Endothelial cell of umbilical vein (primary cell): ENCODE results near the gene RMND1. TPM values are rescaled to one million over a fixed set of nuclear protein-coding genes. Genes with fewer than 3 reads are reported as not detected.

Source experiments
- BruUV-seq: library from RNA; stranded (reverse); fragments of 400-500 nt; replicated peaks from 2 replicates; lab custom pipeline; 2021; lab: Mats Ljungman, UMichigan
- CTCF ChIA-PET: fragments of 300-600, 350-600 bp; sonication (Branson Sonifier 250); formaldehyde crosslinking; loops from one replicate; lab custom pipeline; 2021; ENCODE audit warnings: antibody characterized with exemption, inconsistent platforms; lab: Charles Lee
- POLR2A ChIA-PET: fragments of 300-600, 350-600 bp; sonication (Branson Sonifier 250); formaldehyde crosslinking; loops from one replicate; lab custom pipeline; 2021; ENCODE audit warnings: antibody characterized with exemption, inconsistent platforms; lab: Charles Lee
- DNase-seq: peaks from one replicate; pipeline ENCODE4 v3.0.0-alpha.2; 2011; ENCODE audit warnings: low read depth, low spot score
- FAIRE-seq: peaks from 2 replicates; lab custom pipeline; 2011; peaks lifted over from hg19 to GRCh38; lab: Jason Lieb, UNC
- H2AFZ ChIP-seq: 2 replicates; pipeline ENCODE4 v1.6.0; 2012; ENCODE audit warnings: low read depth, low read length, control low read depth, inconsistent platforms
- H3K27ac ChIP-seq: 2 replicates; pipeline ENCODE4 v1.5.1; 2011; ENCODE audit warnings: low read depth, mild to moderate bottlenecking, control low read depth, low read length, moderate library complexity; ENCODE audit not compliant: insufficient read depth
- H3K27me3 ChIP-seq, 2 experiments: 2 replicates each; pipeline versions ENCODE4 v1.6.0 to v1.6.1; 2011; ENCODE audit warnings: low read length in 2 of 2, mixed read lengths in 1 of 2; ENCODE audit not compliant: control insufficient read depth in 2 of 2, insufficient read depth in 2 of 2
- H3K36me3 ChIP-seq, 2 experiments: 2 replicates in 1 of 2; 3 replicates in 1 of 2; pipeline ENCODE4 v1.5.1; 2011; ENCODE audit warnings: low read length in 2 of 2, mild to moderate bottlenecking in 1 of 2, moderate library complexity in 1 of 2; ENCODE audit not compliant: control insufficient read depth in 2 of 2, insufficient read depth in 2 of 2; ENCODE audit errors: extremely low read depth in 1 of 2
- H3K4me1 ChIP-seq: 3 replicates; pipeline ENCODE4 v1.5.1; 2011; ENCODE audit warnings: mild to moderate bottlenecking, low read length; ENCODE audit not compliant: control insufficient read depth, insufficient read depth; ENCODE audit errors: extremely low read depth
- H3K4me2 ChIP-seq: 2 replicates; pipeline ENCODE4 v1.6.1; 2011; ENCODE audit warnings: low read length, control low read depth, mixed read lengths; ENCODE audit not compliant: insufficient read depth
- H3K4me3 ChIP-seq, 3 experiments: fragments of 200-600 bp in 1 of 3; sonication (generic), shearing (Covaris generic) in 1 of 3; replicated peaks in 1 of 3; 2 replicates each; pipeline ENCODE4 v1.5.1; 2011 to 2016; ENCODE audit warnings: control low read depth in 3 of 3, low read length in 3 of 3, mild to moderate bottlenecking in 2 of 3, inconsistent platforms in 1 of 3, low read depth in 1 of 3, moderate library complexity in 1 of 3; ENCODE audit not compliant: insufficient read depth in 1 of 3
- H3K79me2 ChIP-seq: 2 replicates; pipeline ENCODE4 v1.6.0; 2012; ENCODE audit warnings: low read length, inconsistent platforms; ENCODE audit not compliant: control insufficient read depth, insufficient read depth
- H3K9ac ChIP-seq: replicated peaks from 2 replicates; pipeline ENCODE3; 2011; ENCODE audit warnings: low read length, control low read depth; ENCODE audit not compliant: insufficient read depth; ENCODE audit errors: extremely low read depth
- H3K9me1 ChIP-seq: replicated peaks from 3 replicates; pipeline ENCODE4 v1.6.0; 2011; ENCODE audit warnings: mild to moderate bottlenecking, low read length; ENCODE audit not compliant: control insufficient read depth, insufficient read depth; ENCODE audit errors: extremely low read depth
- H3K9me3 ChIP-seq: replicated peaks from 2 replicates; pipeline ENCODE4 v1.5.1; 2012; ENCODE audit warnings: low read length, inconsistent platforms; ENCODE audit not compliant: control insufficient read depth, insufficient read depth
- H4K20me1 ChIP-seq: replicated peaks from 2 replicates; pipeline ENCODE3; 2011; ENCODE audit warnings: mild to moderate bottlenecking, low read length; ENCODE audit not compliant: control insufficient read depth, insufficient read depth; ENCODE audit errors: extremely low read depth
- EZH2 ChIP-seq: IDR thresholded peaks from 2 replicates; pipeline ENCODE4 v1.6.1; 2012; ENCODE audit warnings: borderline replicate concordance, low read depth, mild to moderate bottlenecking, moderate library complexity, low read length, inconsistent platforms; ENCODE audit not compliant: severe bottlenecking
- FOS ChIP-seq: IDR thresholded peaks from 2 replicates; pipeline ENCODE4 v1.6.1; 2011; ENCODE audit warnings: mild to moderate bottlenecking, low read length, moderate library complexity, borderline replicate concordance; ENCODE audit not compliant: insufficient read depth
- GATA2 ChIP-seq: IDR thresholded peaks from 2 replicates; pipeline ENCODE4 v1.7.0; 2011; ENCODE audit warnings: low read depth, mild to moderate bottlenecking, moderate library complexity, mixed read lengths, low read length; ENCODE audit not compliant: insufficient read length, insufficient read depth
- JUN ChIP-seq: IDR thresholded peaks from 2 replicates; pipeline ENCODE4 v1.6.1; 2011; ENCODE audit warnings: borderline replicate concordance, low read depth; ENCODE audit not compliant: insufficient read length, insufficient read depth
- MAX ChIP-seq: IDR thresholded peaks from 2 replicates; pipeline ENCODE4 v1.6.1; 2011; ENCODE audit not compliant: insufficient read depth, insufficient read length
- MYC ChIP-seq: IDR thresholded peaks from one replicate; pipeline ENCODE4 v1.6.1; 2011; ENCODE audit warnings: mild to moderate bottlenecking, low read depth, low read length
- POLR2A ChIP-seq: IDR thresholded peaks from 2 replicates; pipeline ENCODE4 v1.6.1; 2012; ENCODE audit warnings: low read depth, mild to moderate bottlenecking, control low read depth, low read length
- POLR2AphosphoS5 ChIP-seq: IDR thresholded peaks from 2 replicates; pipeline ENCODE4 v1.6.1; 2012; ENCODE audit warnings: low read depth, mild to moderate bottlenecking, control low read depth, low read length, moderate library complexity; ENCODE audit not compliant: insufficient read depth
- dilution Hi-C: fragments of 300-500 bp; cut with MboI; formaldehyde crosslinking; loops from one replicate; pipeline ENCODE4 v1.15.0; 2019; ENCODE audit warnings: low sequenced_read_pairs; ENCODE audit not compliant: extremely low pct_ligation_motif_present
- intact Hi-C: fragments of 100-400 bp; cut with micrococcal nuclease; formaldehyde crosslinking; loops from one replicate; pipeline ENCODE4 v1.10.0; 2022
- polyA plus RNA-seq, 4 experiments: library from polyadenylated mRNA; depleted of rRNA in 3 of 4; stranded (reverse) in 3 of 4; unstranded in 1 of 4; fragments of >200 nt; gene quantifications; 2 replicates each; pipeline versions ENCODE4 v1.2.1 to v1.2.3, GENCODE V29; 2011 to 2012; ENCODE audit warnings: missing spikeins in 1 of 4
- total RNA-seq: library from RNA; stranded (reverse); gene quantifications from 2 replicates; pipeline ENCODE4 v1.2.3, GENCODE V29; 2021
- TF ChIP-seq, protein P1 (sequence below), 2 donors: IDR thresholded peaks; 1 replicate in 1 of 2; 2 replicates in 1 of 2; pipeline ENCODE4 v1.5.1; 2011; ENCODE audit warnings: low read length in 2 of 2, mild to moderate bottlenecking in 2 of 2, moderate library complexity in 2 of 2, control low read depth in 1 of 2, inconsistent platforms in 1 of 2, low read depth in 1 of 2; ENCODE audit not compliant: insufficient read depth in 1 of 2; ENCODE audit errors: extremely low read depth in 1 of 2

RMND1 gene
- total and polyA plus RNA-seq, 2 donors (not counting 3 experiments of a cell fraction or from before 2014, with no cell fraction given) = 6.3 to 21.4 TPM

DNA sequence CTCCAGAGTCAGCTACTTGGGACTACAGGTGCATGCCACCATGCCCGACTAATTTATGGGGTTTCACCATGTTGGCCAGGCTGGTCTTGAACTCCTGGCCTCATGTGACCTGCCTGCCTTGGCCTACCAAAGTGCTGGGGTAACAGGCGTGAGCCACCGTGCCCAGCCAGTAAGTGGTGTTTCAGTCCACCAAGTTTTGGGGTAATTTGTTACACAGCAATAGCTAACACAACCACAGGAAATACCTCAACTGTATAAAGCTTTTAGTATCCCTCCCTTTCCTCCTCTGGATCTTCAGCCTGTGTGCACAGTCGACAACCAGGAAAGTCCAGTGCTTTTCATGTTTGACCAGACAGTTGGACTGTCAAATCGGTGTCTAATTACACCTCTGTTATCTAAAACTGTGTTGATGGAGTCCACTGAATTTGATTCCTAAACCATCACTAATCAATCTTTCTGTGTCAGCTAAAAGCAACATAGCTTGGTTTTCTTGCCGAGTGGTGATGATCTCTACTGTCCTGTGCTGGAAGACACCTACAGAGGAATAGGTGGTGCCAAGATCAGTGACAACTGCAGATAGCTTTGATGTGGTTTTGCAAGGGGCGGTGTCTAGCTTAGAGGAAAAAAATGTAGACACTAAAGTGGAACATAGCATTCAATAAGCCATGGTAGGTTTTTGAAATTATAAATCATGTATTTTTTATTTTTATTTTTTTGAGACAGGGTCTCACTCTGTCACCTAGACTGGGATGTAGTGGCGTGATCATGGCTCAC is 38.4 kb downstream of the RMND1 start:
- FAIRE-seq = no peak
- Histone ChIP-seq H3K9me1 (no peaks in the 10 kb centered on the region), H3K27me3 (no peaks in the 10 kb centered on the region), H3K4me2 (no peak overlapping the region), H3K4me3 (no peak overlapping the region), H3K4me1 (no peaks in the 10 kb centered on the region), H2AFZ (no peak overlapping the region), H4K20me1 (no peaks in the 10 kb centered on the region), H3K9ac (no peak overlapping the region), H3K9me3 (no peaks in the 10 kb centered on the region), H3K36me3 (peaks cover 0 to 19% of the 10 kb centered on the region in 2 experiments), H3K27ac (no peak overlapping the region), H3K79me2 (no peaks in the 10 kb centered on the region)
- TF ChIP-seq MYC (no peak), POLR2A (no peak), POLR2AphosphoS5 (no peak), GATA2 (no peak), FOS (no peak), MAX (no peak), EZH2 (no peak), JUN (no peak)
- TF ChIP-seq, protein P1, sequence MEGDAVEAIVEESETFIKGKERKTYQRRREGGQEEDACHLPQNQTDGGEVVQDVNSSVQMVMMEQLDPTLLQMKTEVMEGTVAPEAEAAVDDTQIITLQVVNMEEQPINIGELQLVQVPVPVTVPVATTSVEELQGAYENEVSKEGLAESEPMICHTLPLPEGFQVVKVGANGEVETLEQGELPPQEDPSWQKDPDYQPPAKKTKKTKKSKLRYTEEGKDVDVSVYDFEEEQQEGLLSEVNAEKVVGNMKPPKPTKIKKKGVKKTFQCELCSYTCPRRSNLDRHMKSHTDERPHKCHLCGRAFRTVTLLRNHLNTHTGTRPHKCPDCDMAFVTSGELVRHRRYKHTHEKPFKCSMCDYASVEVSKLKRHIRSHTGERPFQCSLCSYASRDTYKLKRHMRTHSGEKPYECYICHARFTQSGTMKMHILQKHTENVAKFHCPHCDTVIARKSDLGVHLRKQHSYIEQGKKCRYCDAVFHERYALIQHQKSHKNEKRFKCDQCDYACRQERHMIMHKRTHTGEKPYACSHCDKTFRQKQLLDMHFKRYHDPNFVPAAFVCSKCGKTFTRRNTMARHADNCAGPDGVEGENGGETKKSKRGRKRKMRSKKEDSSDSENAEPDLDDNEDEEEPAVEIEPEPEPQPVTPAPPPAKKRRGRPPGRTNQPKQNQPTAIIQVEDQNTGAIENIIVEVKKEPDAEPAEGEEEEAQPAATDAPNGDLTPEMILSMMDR (IDR thresholded peaks at IDR 0.05; ENCODE audit: extremely low read depth in 1 of 2, insufficient read depth in 1 of 2, low read depth in 1 of 2, low read length in 2 of 2) = no peak
- CTCF ChIA-PET = no interaction called here
- POLR2A ChIA-PET = no interaction called here
- intact Hi-C loops (no loop called here), dilution Hi-C loops (no loop called here)
- no peak for DNase-seq
- no TSS peak for BruUV-seq
